GM18499 (cell line): ENCODE data around the gene RASSF9.

Experiments
- ATAC-seq: cut with Tn5 transposase; IDR thresholded peaks from one replicate; pipeline ENCODE4 v1.9.1; 2021; ENCODE audit warnings: moderate number of reproducible peaks; ENCODE audit not compliant: insufficient read depth, unreplicated experiment

RASSF9 gene

DNA sequence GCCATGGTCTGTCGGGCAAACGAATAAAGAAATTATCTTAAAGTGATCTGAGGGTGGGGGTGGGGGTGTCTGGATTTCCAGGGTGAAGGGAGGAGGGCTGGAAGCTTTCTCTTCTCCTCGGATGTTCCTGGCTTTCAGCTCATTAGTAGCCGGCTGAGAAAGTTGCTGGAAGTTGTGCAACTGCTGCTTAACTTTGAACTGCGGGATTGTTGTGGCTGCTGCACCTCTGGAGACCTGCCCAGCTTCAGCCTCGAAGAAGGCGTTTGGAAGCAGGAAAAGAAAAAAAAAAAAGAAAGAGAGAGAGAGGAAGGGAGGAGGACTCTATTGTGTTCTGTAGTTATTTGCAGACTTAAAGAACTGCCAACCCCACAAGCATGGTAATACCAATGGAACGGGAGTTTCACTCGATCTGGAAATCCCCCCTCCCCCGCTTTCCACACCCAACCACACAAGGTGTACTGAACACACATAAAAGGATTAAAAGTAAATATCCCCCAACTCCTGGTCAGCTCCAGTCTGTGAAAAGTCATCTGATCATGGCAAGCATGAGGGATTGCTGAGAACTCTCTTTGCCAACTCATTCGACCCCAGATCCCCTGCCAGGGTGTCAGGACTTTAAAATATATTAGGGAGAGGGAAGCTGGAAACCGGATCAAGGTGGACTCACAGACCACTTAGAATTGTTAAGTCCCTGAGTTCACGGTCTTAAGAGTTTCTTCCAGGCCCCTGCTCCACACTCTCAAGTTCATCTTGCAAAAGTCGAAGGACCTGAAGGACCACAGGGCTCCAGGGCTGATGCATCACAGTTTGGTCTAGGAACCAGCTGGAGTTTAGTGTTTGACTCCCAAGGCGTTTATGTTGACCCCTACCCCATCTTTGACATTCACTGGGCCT is at the start of gene RASSF9:
RASSF9 (minus strand) TSS at position 213 of the 894 bp plus-strand sequence; CDS start at position 5, 208 bp downstream.
- ATAC-seq, result no peak

DNA sequence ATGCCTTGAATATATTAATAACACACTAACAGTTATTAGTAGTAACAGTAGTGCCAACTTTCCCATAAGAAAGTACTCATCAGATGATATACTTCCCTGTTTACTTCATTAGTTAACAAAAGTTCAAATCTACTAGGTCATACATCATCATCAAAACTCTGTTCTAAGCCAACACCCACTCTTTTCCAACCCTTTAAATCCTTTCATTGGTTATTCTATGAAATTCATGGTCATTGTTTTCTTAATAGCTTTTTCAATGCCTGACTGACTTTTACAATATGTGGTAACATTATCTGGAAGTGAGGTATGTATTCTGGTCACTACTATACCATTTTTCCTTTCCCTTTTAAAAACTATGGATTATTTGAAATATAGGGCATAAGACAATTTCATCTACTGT is 47.6 kb upstream of the RASSF9 start:
- ATAC-seq, result no peak

DNA sequence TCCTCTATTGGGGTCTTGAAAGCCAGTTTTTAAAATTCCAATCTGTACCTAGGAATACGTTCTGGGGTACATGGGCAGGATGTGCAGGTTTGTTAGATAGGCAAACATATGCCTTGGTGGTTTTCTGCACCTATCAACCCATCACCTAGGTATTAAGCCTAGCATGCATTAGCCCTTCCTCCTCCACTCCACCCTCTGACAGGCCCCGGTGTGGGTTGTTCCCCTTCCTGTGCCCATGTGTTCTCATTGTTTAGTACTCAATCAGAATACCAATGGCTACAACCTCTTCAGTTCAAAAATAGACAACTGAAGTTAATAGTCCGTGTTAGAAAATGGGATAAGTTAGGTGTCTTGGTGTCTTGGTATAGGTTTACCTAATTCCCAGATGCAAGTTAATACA is 41.2 kb upstream of the RASSF9 start:
- no peak for ATAC-seq

DNA sequence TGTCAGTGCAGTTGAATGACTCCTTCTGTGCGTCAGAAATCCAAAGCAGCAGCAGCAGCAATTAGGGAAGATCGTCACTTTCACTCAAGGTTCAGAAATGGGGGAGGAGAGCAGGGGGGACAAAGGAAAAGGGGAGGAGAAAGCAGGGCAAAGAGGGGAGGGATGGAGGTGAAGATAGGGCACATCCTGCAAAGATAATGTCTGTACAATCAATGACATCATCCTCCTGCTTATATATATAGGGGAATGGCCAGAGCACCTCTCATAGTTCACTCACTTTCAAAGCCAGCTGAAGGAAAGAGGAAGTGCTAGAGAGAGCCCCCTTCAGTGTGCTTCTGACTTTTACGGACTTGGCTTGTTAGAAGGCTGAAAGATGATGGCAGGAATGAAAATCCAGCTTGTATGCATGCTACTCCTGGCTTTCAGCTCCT is 37.8 kb upstream of the RASSF9 start, which contains the start of gene NTS:
NTS (plus strand) TSS at position 265 of the 431 bp plus-strand sequence; CDS start at position 374, 109 bp downstream.
- peak; percentile 68 for ATAC-seq

DNA sequence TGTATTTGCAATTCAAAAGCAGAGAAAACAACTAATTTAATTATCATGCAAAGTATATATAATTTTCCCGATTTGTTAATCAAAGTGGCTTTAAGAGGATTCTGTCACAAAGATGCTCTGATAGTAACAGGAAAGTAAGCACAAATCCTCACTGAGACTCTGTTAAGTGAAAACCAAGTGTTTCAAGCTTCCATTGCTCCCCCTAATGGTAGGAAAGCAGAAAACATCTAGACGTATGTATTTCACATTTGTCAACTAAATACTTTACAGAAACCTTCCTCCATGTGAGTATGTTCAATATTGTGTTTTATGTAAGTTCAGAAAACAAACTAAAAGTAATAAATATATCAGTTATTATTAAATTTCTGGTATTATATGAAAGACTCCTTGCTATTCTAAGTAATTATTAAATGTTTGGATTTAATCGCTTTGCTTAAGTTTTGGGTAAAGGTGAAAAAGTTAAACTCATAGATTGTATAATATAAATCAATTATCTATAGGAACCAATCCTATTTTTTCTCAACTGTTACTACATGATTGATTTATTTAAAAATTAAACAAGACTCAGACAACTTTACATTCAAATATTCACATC is 36.4 kb upstream of the RASSF9 start:
- ATAC-seq, result peak; percentile 65

DNA sequence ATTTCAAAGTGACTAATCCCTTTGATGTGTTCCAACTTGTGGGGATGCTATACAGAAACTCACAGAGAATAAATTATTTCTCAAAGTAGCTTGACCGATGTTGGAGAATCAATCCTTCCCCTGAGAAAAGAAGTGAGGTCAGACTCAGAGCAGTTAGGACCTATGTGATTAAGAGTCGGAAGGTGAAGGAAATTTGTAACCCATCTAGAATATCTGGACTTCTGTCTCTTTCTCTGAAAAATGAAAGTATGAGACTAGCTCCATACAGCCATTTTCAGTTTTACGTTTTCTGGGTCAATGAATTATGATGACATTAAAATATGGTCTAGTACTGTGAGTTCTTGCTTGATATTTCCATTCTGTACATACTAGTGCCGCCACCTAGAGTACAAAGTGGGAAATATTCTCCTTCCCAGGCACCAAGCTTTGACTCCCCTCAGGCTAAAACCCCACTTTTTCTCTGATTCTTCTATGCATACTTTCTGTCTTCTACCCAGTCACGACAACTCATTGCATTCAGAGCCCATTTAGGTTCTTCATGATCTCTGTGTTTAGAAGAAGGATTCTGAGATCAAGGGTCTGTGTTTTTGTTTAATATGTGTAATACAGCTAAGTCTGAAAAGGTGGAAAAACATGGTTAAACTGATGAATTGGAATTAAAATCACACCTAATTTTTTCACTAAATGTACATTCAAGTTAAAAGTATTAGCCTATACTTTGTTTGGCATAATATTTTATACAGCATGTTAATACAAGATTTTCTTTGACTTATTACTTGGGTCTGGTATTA is 31.0 kb upstream of the RASSF9 start:
- ATAC-seq, result peak; percentile 89

DNA sequence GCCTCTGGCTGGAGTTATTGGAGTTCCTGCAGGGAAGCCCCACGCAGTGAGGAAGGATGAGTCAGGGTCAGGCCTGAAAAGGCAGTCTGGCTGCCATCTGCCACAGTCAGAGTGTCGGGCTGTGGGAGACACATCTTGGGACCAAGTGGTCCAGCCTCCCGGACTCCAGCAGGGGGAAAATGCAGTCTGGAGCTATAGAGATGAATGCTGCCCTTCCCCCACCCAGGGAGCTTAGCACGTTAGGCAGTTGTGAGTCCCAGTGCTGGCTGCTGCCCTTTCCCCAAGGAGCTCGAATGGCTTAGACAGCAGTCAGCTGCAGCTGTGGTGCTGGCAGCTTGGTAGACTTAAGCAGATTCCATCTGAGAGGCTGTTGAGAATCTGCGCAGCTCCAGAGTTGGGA is 29.7 kb upstream of the RASSF9 start:
- ATAC-seq, result no peak

DNA sequence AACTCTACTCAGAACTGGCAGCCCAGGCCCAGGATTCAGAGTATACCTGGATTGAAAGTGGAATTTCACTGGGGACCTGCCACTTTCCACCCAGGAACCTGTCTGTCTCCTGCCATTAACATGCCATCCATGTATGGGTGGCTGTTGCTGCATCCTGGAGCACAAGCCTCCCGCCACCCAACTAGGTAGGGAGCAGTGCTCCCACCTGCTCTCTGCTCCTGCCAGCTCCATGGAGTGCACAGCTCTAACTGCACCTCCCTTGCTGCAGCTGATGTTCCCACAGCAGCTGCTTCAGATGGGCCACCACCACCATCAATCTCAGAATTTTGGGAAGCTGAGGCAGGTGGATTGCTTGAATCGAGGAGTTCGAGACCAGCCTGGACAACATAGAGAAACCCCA is 20.8 kb upstream of the RASSF9 start:
- no peak for ATAC-seq

DNA sequence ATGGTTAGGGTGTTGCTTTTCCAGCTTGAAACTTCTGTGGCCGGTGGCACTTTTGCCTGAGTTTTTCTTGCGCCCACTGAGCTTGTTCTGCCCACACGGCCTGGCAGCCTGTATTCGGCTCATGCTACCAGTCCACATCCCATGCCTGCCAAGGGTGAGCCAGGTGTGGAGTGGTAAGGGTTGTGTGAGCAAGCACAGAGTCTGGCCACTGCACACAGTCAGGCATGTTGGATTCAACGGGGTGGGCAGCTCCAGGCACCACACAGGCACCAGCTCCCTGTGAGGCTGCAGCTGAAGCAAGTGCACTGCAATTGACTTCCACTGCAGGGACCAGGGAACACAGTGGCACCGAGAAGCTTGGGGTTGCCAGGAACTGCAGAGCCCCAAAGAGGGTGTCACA is 19.1 kb upstream of the RASSF9 start:
- no peak for ATAC-seq

DNA sequence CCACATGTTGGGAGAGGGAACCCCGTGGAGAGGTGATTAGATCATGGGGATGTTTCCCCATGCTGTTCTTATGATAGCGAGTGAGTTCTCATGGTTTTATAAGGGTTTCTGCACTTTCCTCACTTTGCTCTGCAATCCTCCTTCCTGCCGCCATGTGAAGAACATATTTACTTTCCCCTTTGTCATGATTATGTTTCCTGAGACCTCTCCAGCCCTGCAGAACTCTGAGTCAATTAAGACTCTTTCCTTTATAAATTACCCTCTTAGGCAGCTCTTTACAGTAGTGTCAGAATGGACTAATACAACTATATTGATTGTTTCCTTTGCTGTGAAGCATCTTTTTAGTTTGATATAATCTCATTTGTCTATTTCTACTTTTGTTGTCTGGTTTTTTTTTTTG is 13.1 kb upstream of the RASSF9 start:
- ATAC-seq, result no peak

DNA sequence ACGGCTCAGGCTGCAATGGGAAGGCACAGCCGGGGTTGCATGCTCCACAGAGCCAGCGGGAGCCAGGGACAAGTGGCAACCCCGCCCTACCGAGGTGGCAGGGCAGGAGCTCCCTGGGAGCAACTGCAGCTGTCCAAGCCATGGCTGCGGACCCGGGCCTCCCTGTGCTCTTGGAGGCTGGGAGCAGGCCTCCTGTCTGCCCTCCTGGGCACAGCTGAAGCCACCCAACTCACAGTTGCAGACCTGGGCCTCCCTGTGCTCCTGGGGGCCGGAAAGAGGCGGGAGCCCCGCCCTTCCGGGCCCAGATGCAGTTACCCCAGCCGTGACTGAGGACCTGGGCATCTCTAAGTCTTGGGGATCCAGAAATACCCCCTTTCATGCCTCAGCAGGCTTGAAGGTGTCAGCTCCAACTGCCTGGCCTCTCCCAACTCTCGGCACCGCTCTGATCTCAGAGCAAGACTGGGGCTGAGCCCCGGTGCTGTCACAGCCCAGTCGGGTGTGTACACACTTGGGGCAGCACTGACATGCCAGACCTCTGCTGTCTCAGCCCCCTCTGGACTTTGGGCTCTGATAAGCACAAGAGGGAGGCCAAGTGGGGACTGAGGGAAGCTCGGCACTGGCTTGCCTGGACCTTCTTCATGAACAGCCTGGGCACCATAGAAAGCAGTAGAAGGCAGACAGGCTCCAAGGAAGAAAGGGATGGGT is 7.5 kb upstream of the RASSF9 start:
- no peak for ATAC-seq

DNA sequence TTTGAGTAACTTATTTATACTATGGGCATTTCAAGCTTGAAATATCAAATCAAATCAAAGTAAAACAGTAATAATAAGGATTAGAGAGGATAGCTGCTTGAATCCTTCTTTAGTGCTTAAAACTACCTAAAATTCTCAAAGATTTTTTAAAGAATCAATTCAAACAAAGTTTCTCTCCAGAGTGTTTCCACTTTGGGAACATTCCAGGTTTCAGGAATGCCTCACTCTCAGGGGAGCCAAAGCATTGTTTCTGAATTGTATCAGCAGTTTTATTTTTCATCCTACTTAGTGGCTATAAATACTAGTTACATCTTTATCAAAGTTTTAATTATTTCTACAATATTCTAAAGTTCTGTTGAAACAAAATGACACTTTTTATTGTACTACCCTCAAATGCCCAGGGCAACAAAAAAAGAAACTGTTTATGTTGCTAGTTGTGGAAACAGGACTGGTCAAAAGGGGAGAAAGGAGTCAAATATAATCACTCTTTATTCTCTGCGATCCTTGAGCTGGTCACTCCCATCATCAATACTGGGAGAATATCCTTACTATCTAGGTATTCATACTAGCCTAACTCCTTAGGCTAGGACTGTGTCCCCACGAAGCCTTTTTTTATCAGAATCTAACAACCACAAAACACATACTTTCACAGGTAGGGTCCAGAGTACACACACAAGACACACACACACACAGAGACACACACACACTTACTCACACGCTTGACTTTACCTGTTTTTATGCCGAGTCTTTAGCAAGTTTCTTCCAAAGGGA is 598 bp downstream of the RASSF9 start:
- ATAC-seq, result no peak

DNA sequence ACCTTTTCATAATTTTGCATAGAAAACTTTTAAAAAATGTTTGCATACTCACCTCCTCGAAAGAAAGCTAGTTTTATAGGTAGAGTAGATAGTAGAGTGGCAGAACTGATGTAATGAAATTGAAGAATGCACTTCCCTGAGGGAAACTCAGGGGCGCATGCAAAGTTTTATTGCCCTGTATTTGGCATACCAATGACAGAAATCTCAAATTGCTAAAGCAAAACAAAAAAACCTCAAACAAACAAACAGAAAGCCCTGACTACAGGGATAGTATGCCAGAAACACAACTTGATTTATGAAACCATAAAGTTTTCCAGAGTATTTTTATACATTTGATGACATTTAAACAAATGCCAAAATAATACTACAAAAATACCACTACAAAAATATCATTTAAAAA is 1.8 kb downstream of the RASSF9 start:
- no peak for ATAC-seq

DNA sequence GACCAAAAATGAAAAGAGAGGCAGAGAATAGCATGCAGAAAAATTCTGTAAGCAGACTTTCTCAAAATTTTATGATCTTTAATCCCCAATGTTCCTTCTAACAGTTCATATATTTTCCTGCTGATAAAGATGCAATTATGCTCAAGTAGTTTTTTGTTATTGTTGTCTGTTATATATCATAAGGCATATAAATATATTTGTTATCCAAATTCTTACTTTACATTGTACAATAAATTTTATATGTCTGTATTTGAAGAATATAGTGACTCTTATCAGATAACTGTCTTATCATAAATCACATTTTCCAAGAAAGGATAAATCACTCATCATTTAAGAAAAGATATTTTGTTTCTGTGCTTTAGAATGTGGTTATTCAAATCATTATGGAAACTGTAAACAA is 2.6 kb downstream of the RASSF9 start:
- ATAC-seq, result no peak

DNA sequence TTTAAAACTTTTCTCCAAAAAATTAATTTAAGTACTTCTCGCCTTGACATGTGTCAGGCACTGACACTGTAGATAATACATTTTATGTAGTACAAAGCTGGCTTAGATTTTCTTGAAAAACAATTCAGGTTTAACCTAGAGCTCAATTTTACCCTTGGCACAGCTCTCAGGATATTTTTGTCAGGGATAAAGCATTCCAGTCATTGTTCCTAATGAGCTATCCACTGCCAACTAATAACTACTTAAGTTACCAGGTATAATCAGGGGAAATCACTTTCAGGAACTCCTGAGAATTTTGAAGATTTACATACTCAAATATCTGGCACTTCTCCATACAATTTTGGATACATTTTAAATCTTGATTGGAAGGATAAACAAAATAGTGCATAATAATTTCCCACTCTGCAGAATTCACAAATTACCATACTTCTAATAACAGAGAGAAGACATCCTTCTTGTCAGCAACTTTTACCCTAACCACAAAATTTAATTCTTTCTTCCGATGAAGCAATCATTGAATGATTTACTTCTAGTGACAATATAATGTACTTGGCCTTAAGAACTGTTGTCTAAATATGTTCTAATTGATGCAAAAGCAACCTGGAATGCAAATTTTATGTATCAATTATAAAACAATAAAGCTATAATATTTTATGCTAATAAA is 4.8 kb downstream of the RASSF9 start:
- no peak for ATAC-seq

DNA sequence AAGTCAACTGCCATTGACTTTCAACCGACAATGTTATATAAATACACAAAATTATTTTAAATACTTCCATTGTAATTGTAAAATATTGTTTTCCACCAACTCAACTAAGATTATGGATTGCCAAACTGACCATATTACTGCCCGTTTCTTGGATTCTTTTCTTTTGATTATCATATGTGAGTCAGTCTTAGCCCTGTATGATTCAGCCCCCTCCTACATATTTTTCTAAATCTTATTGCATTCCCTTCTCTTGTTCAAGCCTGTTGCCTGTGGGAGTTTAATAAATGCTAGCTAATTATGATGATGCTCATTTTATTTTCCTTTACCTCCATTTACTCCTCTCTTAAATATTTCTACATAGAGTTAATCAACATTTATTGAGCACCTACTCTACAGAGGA is 6.8 kb downstream of the RASSF9 start:
- no peak for ATAC-seq

DNA sequence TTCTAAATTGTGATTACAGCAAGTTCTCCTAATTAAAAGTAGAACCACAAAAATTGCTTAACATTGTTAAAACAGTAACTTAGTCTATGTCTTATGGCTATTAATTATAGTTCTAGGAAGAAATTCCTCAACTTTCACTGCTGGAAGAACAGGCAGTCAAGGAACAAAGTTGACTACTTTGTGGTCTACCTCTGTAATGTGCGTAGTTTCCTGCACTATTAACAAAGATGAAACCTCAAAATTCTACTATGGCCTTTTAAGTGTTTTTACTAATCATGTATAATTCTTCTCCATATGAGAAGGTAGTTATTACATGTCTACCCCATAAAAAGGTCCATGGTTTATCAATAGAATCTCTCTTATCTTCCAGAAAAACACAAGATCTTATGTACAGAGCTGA is 7.6 kb downstream of the RASSF9 start:
- no peak for ATAC-seq

DNA sequence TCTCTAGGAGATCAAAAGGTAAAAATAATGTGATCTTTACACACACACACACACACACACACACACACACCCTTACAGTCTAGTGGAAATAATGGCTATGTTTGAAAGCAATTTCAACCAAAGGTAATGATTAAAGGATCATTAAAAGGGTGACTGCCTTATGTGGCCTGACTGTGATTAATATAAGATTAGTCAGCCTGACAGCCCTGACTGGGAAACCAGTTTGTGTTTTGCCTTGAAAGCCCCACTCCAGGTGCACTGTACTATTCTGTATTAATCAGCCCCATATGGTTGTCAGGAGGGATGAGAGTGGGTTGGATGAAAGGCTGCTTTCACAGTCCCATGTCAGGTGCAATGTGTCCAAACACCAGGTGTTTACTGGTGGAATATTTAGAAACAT is 10.5 kb downstream of the RASSF9 start:
- no peak for ATAC-seq
